H9 (cell line): ENCODE measurements around the gene NMT1. TPM values are rescaled to one million over a fixed set of nuclear protein-coding genes. Genes with fewer than 3 reads are reported as not detected.

Source experiments
- DNase-seq: peaks from one replicate; pipeline ENCODE4 v3.0.0-alpha.2; 2017
- H2AFZ ChIP-seq: one replicate; pipeline ENCODE4 v1.6.1; 2013; ENCODE audit warnings: mild to moderate bottlenecking, low read length, control low read depth, moderate library complexity
- H2AK5ac ChIP-seq: 2 replicates; pipeline ENCODE4 v1.6.1; 2013; ENCODE audit warnings: low read length, control low read depth, mixed read lengths; ENCODE audit not compliant: insufficient read length
- H2BK120ac ChIP-seq: one replicate; pipeline ENCODE4 v1.6.1; 2013; ENCODE audit warnings: low read depth, mild to moderate bottlenecking, low read length, control low read depth, inconsistent platforms; ENCODE audit not compliant: poor library complexity, severe bottlenecking
- H2BK12ac ChIP-seq: 2 replicates; pipeline ENCODE4 v1.6.1; 2013; ENCODE audit warnings: low read length, control low read depth, mixed read lengths, low read depth; ENCODE audit not compliant: insufficient read length
- H2BK15ac ChIP-seq: 2 replicates; pipeline ENCODE4 v1.6.1; 2013; ENCODE audit warnings: low read depth, low read length, control low read depth
- H2BK20ac ChIP-seq: one replicate; pipeline ENCODE4 v1.6.1; 2013; ENCODE audit warnings: low read depth, mild to moderate bottlenecking, low read length, control low read depth, inconsistent platforms; ENCODE audit not compliant: poor library complexity, severe bottlenecking
- H2BK5ac ChIP-seq: 2 replicates; pipeline ENCODE4 v1.6.1; 2013; ENCODE audit warnings: low read length, control low read depth, mixed read lengths; ENCODE audit not compliant: insufficient read length
- H3K14ac ChIP-seq: 2 replicates; pipeline ENCODE4 v1.6.1; 2013; ENCODE audit warnings: low read length, control low read depth; ENCODE audit not compliant: insufficient read depth
- H3K18ac ChIP-seq: 2 replicates; pipeline ENCODE4 v1.6.1; 2013; ENCODE audit warnings: low read depth, mild to moderate bottlenecking, mixed read lengths, low read length, control low read depth; ENCODE audit not compliant: insufficient read length
- H3K23ac ChIP-seq: 2 replicates; pipeline ENCODE4 v1.6.1; 2013; ENCODE audit warnings: low read length, control low read depth, mixed read lengths, low read depth; ENCODE audit not compliant: insufficient read length
- H3K23me2 ChIP-seq: 2 replicates; pipeline ENCODE4 v1.6.1; 2013; ENCODE audit warnings: low read depth, mild to moderate bottlenecking, mixed read lengths, low read length, control low read depth; ENCODE audit not compliant: insufficient read length, poor library complexity, severe bottlenecking
- H3K27ac ChIP-seq: 2 replicates; pipeline ENCODE4 v1.5.1; 2013; ENCODE audit warnings: low read length, control low read depth, mixed read lengths, low read depth; ENCODE audit not compliant: insufficient read length
- H3K27me3 ChIP-seq: 2 replicates; pipeline ENCODE4 v1.6.1; 2013; ENCODE audit warnings: low read length, control low read depth, inconsistent platforms; ENCODE audit not compliant: insufficient read depth
- H3K4ac ChIP-seq: 2 replicates; pipeline ENCODE4 v1.6.1; 2013; ENCODE audit warnings: low read depth, mild to moderate bottlenecking, control low read depth, inconsistent platforms, low read length, moderate library complexity
- H3K4me1 ChIP-seq: 2 replicates; pipeline ENCODE4 v1.6.1; 2013; ENCODE audit warnings: low read length, control low read depth, inconsistent platforms; ENCODE audit not compliant: insufficient read depth
- H3K4me2 ChIP-seq: 2 replicates; pipeline ENCODE4 v1.6.1; 2013; ENCODE audit warnings: low read length, control low read depth, mixed read lengths; ENCODE audit not compliant: insufficient read length, insufficient read depth
- H3K56ac ChIP-seq: 2 replicates; pipeline ENCODE4 v1.6.1; 2013; ENCODE audit warnings: low read depth, mild to moderate bottlenecking, mixed read lengths, low read length, control low read depth; ENCODE audit not compliant: insufficient read length
- H3K79me1 ChIP-seq: 2 replicates; pipeline ENCODE4 v1.6.1; 2013; ENCODE audit warnings: low read depth, mild to moderate bottlenecking, moderate library complexity, low read length, control low read depth, inconsistent platforms; ENCODE audit not compliant: insufficient read depth, poor library complexity, severe bottlenecking
- H3K79me2 ChIP-seq: 2 replicates; pipeline ENCODE4 v1.6.1; 2013; ENCODE audit warnings: low read length, control low read depth, inconsistent platforms; ENCODE audit not compliant: insufficient read depth
- H3K9ac ChIP-seq: 2 replicates; pipeline ENCODE4 v1.6.1; 2013; ENCODE audit warnings: low read length, control low read depth, mixed read lengths; ENCODE audit not compliant: insufficient read length; ENCODE audit errors: extremely low read depth
- H3K9me3 ChIP-seq: one replicate; pipeline ENCODE4 v1.6.1; 2013; ENCODE audit warnings: low read depth, low read length, inconsistent platforms; ENCODE audit not compliant: control insufficient read depth
- H3T11ph ChIP-seq: one replicate; pipeline ENCODE4 v1.6.1; 2013; ENCODE audit warnings: mild to moderate bottlenecking, low read length, control low read depth, inconsistent platforms
- H4K20me1 ChIP-seq: one replicate; pipeline ENCODE4 v1.6.1; 2013; ENCODE audit not compliant: control insufficient read depth, insufficient read length, insufficient read depth
- H4K5ac ChIP-seq: 2 replicates; pipeline ENCODE4 v1.6.1; 2013; ENCODE audit warnings: low read depth, mild to moderate bottlenecking, mixed read lengths, low read length, control low read depth; ENCODE audit not compliant: insufficient read length
- H4K8ac ChIP-seq: replicated peaks from 2 replicates; pipeline ENCODE4 v1.6.1; 2013; ENCODE audit warnings: low read length, control low read depth, mixed read lengths, low read depth; ENCODE audit not compliant: insufficient read length
- H4K91ac ChIP-seq: 2 replicates; pipeline ENCODE4 v1.6.1; 2013; ENCODE audit warnings: low read depth, mild to moderate bottlenecking, moderate library complexity, mixed read lengths, low read length, control low read depth; ENCODE audit not compliant: insufficient read length
- H3K27ac Mint-ChIP-seq, 3 experiments: 2 replicates in 2 of 3; 3 replicates in 1 of 3; pipeline ENCODE4 v1.8.0; 2020 to 2021; ENCODE audit warnings: mixed read lengths in 3 of 3, mild to moderate bottlenecking in 1 of 3, moderate library complexity in 1 of 3
- H3K27me3 Mint-ChIP-seq: 2 replicates; pipeline ENCODE4 v1.8.0; 2021; ENCODE audit warnings: low read depth, mild to moderate bottlenecking, moderate library complexity, mixed read lengths
- H3K36me3 Mint-ChIP-seq, 3 experiments: 2 replicates in 2 of 3; 3 replicates in 1 of 3; pipeline ENCODE4 v1.8.0; 2020 to 2021; ENCODE audit warnings: low read depth in 3 of 3, mixed read lengths in 3 of 3; ENCODE audit not compliant: insufficient read depth in 1 of 3
- H3K4me1 Mint-ChIP-seq, 2 experiments: 2 replicates each; pipeline ENCODE4 v1.8.0; 2020; ENCODE audit warnings: mixed read lengths in 2 of 2
- H3K4me3 Mint-ChIP-seq, 2 experiments: 2 replicates in 1 of 2; 3 replicates in 1 of 2; pipeline ENCODE4 v1.8.0; 2020 to 2021; ENCODE audit warnings: mild to moderate bottlenecking in 2 of 2, mixed read lengths in 2 of 2, moderate library complexity in 1 of 2
- H3K9me3 Mint-ChIP-seq, 2 experiments: 2 replicates in 1 of 2; 3 replicates in 1 of 2; pipeline ENCODE4 v1.8.0; 2020; ENCODE audit warnings: mild to moderate bottlenecking in 2 of 2, mixed read lengths in 2 of 2, moderate library complexity in 1 of 2
- WGBS: extraction: QIAGEN DNeasy Blood & Tissue Kit; methylation state at CpG from one replicate; pipeline ENCODE4 v1.1.7; 2013; ENCODE audit warnings: missing lambda C conversion rate, low lambda C conversion rate, mixed read lengths; ENCODE audit not compliant: insufficient read length; ENCODE audit errors: extremely low coverage; 5-methylcytosine and 5-hydroxymethylcytosine counted together
- total RNA-seq: library from RNA; stranded (reverse); gene quantifications from 2 replicates; pipeline ENCODE4 v1.2.1, GENCODE V29; 2021
- TF ChIP-seq, protein P1 (sequence below): fragments of 200-600 bp; sonication (generic); conservative IDR thresholded peaks from 3 replicates; pipeline ENCODE4 v1.8.0; 2021; ENCODE audit warnings: antibody characterized with exemption, mild to moderate bottlenecking

Gene NMT1
- total RNA-seq, 1 experiment from 2014 or later: 150 TPM

DNA sequence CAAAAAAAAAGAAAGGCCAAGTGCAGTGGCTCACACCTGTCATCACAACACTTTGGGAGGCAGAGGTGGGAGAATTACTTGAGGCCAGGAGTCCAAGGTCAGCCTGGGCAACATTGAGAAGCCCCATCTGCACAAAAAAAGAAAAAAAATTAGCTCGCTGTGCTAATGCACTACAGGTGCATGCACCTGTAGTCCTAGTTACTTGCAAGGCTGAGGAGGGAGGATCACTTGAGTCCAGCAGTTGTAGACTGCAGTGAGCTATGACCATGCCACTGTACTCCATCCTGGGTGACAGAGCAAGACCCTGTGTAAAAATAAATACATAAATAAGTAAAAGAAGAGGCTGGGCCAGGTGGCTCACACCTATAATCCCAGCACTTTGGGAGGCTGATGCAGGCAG lies 49.4 kb upstream of the NMT1 start:
- no peaks in the 10 kb centered on the region for H4K20me1 ChIP-seq
- no peaks in the 10 kb centered on the region; the same call in 1 of the 2 replicates for H3K4me1 ChIP-seq
- H3K27ac ChIP-seq: no peak overlapping the region
- no peaks in the 10 kb centered on the region for H3K9me3 Mint-ChIP-seq
- H3K14ac ChIP-seq: no peak overlapping the region
- H3K79me2 ChIP-seq: no peaks in the 10 kb centered on the region
- H4K91ac ChIP-seq: no peak overlapping the region
- no peak overlapping the region for H2BK12ac ChIP-seq
- H3K36me3 Mint-ChIP-seq: no peaks in the 10 kb centered on the region
- H3K4me1 Mint-ChIP-seq: peaks cover 25 to 41% of the 10 kb centered on the region in 2 experiments
- no peak overlapping the region for H3K4me2 ChIP-seq
- H3K9me3 ChIP-seq: no peaks in the 10 kb centered on the region
- H3T11ph ChIP-seq: no peak overlapping the region
- H2BK15ac ChIP-seq: no peak overlapping the region
- no peak overlapping the region for H3K4me3 Mint-ChIP-seq
- H3K27me3 ChIP-seq: no peaks in the 10 kb centered on the region
- peaks cover 19% of the 10 kb centered on the region for H3K27me3 Mint-ChIP-seq
- H4K8ac ChIP-seq: no peak overlapping the region
- no peak overlapping the region for H3K4ac ChIP-seq
- no peak overlapping the region for H3K56ac ChIP-seq
- H3K79me1 ChIP-seq: no peaks in the 10 kb centered on the region
- H2BK5ac ChIP-seq: no peak overlapping the region
- TF ChIP-seq, protein P1, sequence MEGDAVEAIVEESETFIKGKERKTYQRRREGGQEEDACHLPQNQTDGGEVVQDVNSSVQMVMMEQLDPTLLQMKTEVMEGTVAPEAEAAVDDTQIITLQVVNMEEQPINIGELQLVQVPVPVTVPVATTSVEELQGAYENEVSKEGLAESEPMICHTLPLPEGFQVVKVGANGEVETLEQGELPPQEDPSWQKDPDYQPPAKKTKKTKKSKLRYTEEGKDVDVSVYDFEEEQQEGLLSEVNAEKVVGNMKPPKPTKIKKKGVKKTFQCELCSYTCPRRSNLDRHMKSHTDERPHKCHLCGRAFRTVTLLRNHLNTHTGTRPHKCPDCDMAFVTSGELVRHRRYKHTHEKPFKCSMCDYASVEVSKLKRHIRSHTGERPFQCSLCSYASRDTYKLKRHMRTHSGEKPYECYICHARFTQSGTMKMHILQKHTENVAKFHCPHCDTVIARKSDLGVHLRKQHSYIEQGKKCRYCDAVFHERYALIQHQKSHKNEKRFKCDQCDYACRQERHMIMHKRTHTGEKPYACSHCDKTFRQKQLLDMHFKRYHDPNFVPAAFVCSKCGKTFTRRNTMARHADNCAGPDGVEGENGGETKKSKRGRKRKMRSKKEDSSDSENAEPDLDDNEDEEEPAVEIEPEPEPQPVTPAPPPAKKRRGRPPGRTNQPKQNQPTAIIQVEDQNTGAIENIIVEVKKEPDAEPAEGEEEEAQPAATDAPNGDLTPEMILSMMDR: no peak
- H3K27ac Mint-ChIP-seq: no peak overlapping the region; a peak in 1 of 7 replicates
- H3K23ac ChIP-seq: no peak overlapping the region
- H3K18ac ChIP-seq: no peak overlapping the region
- H2BK20ac ChIP-seq: no peak overlapping the region
- no peak overlapping the region for H4K5ac ChIP-seq
- no peak for DNase-seq
- no peak overlapping the region for H2AK5ac ChIP-seq
- no CpG with 5 or more reads among the region's 1 CpG for WGBS
- no peaks in the 10 kb centered on the region for H3K23me2 ChIP-seq
- no peak overlapping the region for H2AFZ ChIP-seq
- no peak overlapping the region for H2BK120ac ChIP-seq
- no peak overlapping the region for H3K9ac ChIP-seq
